ENCODE results near the gene LRRC27. TPM values are rescaled to one million over a fixed set of nuclear protein-coding genes. Genes with fewer than 3 reads are reported as not detected.
"Not testable (repeated sequence)": the region's sequence is repeated elsewhere in the genome, so short reads cannot be mapped to it uniquely, and the experiment has no call there.

The LRRC27 gene
- total RNA-seq, 4 donors from 2014 or later: 0.59 to 32.6 (median 15.3) TPM

DNA sequence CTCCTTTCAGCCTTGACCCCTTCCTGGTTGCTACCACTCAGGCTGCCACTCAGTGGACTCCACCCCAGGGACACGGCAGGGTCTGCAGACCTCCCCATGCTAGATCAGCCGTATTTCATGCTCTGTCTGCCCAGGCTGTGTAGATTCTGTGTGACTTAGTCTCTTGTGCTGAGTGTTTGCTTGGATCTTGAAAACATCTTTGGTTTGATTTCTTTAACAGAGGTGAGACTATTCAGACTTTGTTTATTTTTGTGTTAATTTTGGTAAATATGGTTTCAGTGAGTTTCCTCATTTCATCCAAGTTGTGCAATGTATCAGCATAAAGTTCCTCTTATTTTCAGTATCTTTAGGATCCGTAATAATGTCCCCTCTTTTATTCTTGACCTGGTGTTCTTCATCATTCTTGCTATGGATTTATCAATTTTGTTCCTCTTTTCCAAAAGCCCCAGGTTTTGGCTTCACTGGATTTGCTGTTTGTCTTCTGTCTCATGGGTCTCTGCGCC lies 43.9 kb downstream of the LRRC27 start:
- no peak for DNase-seq
- intact Hi-C loops (cut with DNase I; ENCODE audit: low total_unique reads): no loop called here
- TF ChIP-seq, protein P1, sequence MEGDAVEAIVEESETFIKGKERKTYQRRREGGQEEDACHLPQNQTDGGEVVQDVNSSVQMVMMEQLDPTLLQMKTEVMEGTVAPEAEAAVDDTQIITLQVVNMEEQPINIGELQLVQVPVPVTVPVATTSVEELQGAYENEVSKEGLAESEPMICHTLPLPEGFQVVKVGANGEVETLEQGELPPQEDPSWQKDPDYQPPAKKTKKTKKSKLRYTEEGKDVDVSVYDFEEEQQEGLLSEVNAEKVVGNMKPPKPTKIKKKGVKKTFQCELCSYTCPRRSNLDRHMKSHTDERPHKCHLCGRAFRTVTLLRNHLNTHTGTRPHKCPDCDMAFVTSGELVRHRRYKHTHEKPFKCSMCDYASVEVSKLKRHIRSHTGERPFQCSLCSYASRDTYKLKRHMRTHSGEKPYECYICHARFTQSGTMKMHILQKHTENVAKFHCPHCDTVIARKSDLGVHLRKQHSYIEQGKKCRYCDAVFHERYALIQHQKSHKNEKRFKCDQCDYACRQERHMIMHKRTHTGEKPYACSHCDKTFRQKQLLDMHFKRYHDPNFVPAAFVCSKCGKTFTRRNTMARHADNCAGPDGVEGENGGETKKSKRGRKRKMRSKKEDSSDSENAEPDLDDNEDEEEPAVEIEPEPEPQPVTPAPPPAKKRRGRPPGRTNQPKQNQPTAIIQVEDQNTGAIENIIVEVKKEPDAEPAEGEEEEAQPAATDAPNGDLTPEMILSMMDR (IDR thresholded peaks at IDR 0.05): no peak
- TF ChIP-seq POLR2A (IDR thresholded peaks at IDR 0.05): no peak
- Histone ChIP-seq H3K36me3 (no peaks in the 10 kb centered on the region), H3K9me3 (no peaks in the 10 kb centered on the region), H3K4me3 (no peak overlapping the region), H3K27me3 (no peaks in the 10 kb centered on the region), H3K27ac (no peak overlapping the region), H3K4me1 (no peaks in the 10 kb centered on the region)

DNA sequence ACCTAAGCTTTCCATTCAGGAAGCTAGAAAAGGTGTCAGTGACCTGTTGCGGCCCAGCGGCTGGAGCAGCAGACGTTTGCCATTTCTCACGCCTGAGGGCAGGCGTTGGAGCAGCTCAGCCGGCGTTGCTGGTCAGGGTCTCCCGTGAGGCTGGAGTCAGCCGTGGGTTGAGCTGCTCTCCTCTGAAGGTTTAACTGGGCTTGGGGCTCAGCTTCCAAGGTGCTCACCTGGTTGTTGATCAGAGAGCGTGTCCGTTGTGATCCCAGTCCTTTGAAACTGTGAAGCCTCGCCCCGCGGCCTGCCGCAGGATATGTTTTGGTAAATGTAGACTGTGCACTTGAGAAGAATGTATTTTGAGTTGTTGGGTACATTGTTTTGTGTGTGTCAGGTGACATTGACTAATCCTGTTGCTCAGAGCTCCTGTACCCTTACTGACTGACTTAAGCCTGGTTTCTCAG lies 44.4 kb downstream of the LRRC27 start:
- Histone ChIP-seq H3K4me1 (no peaks in the 10 kb centered on the region), H3K9me3 (no peaks in the 10 kb centered on the region), H3K4me3 (no peak overlapping the region), H3K27ac (no peak overlapping the region), H3K27me3 (no peaks in the 10 kb centered on the region), H3K36me3 (no peaks in the 10 kb centered on the region)
- TF ChIP-seq, protein P1 (IDR thresholded peaks at IDR 0.05): no peak
- no peak for TF ChIP-seq POLR2A (IDR thresholded peaks at IDR 0.05)
- no peak for DNase-seq
- intact Hi-C loops (cut with DNase I; ENCODE audit: low total_unique reads): no loop called here

DNA sequence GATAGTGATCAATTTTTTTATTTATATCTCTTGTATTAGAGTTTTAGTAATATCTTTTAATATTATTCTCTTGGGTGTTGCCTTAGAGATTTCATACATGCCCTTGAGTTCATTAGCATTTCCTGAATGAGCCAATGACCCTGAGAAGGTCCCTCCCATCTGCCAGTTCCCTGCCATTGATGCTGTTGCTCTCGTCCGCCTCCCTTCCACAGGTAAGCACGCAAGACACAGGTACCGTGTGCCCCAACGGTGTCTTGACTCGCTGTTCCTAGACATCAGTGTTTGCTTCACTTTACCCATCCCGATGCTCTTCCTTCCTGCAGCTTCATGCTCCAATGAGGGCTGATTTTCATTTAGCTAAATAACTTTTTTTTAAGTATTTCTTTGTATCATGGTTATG lies 45.3 kb downstream of the LRRC27 start:
- H3K27me3 ChIP-seq: no peaks in the 10 kb centered on the region
- H3K36me3 ChIP-seq: no peaks in the 10 kb centered on the region
- intact Hi-C loops (cut with DNase I; ENCODE audit: low total_unique reads): no loop called here
- H3K4me3 ChIP-seq: no peak overlapping the region
- TF ChIP-seq POLR2A (IDR thresholded peaks at IDR 0.05): no peak
- TF ChIP-seq, protein P1 (IDR thresholded peaks at IDR 0.05): no peak
- no peaks in the 10 kb centered on the region for H3K4me1 ChIP-seq
- H3K9me3 ChIP-seq: no peaks in the 10 kb centered on the region
- no peak overlapping the region for H3K27ac ChIP-seq
- no peak for DNase-seq

DNA sequence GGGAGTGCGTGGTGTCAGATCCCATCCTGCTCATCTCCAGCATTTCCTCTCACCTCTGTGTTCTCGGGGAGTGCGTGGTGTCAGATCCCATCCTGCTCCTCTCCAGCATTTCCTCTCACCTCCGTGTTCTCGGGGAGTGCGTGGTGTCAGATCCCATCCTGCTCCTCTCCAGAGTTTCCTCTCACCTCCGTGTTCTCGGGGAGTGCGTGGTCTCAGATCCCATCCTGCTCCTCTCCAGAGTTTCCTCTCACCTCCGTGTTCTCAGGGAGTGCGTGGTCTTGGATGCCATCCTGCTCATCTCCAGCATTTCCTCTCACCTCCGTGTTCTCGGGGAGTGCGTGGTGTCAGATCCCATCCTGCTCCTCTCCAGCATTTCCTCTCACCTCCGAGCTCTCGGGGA lies 47.0 kb downstream of the LRRC27 start:
- H3K4me1 ChIP-seq; DNase-seq; H3K27me3 ChIP-seq; H3K27ac ChIP-seq; H3K36me3 ChIP-seq; H3K9me3 ChIP-seq; intact Hi-C loops (cut with DNase I; ENCODE audit: low total_unique reads); H3K4me3 ChIP-seq: not testable (repeated sequence)

DNA sequence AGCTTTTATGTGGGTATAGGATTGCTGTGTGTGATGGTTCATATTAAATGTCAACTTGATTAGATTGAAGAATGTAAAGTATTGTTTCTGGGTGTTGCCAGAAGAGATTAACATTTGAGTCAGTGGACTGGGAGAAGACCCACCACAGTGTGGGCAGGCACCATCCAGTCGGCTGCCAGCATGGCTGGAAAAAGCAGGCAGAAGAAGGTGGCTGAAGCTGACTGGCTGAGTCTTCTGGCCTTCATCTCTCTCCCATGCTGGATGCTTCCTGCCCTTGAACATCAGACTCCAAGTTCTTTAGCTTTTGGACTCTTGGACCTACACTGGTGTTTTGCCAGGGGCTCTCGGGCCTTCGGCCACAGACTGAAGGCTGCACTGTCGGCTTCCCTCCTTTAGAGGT lies 49.0 kb downstream of the LRRC27 start:
- intact Hi-C loops (cut with DNase I; ENCODE audit: low total_unique reads): loop anchor here (10.0 kb wide), 1 partner anchor 264 kb away; no protein-coding TSS in a partner anchor
- not testable (repeated sequence) for H3K4me3 ChIP-seq, H3K4me1 ChIP-seq, H3K27me3 ChIP-seq, H3K9me3 ChIP-seq, DNase-seq, H3K27ac ChIP-seq, H3K36me3 ChIP-seq

DNA sequence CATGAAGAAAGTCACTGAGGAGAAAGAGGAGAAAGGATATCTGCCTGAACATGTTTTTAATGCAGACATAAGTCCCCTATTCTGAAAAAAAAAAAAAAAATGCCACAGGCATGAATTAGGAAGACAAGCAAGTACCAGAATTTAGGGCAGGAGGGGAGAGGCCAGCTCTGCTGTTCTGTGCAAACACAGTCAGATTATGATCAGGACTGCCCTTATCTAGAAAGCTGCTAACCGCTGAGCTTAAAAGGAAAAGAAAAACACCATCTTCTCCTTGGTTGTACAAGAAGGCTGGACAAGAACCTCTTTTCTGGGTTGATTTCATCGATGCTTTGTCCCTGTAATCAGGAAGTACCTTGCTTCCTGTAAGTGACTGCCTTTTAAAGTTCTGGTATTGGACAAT lies 49.7 kb downstream of the LRRC27 start:
- H3K36me3 ChIP-seq: no peaks in the 10 kb centered on the region
- H3K27me3 ChIP-seq: no peaks in the 10 kb centered on the region
- TF ChIP-seq POLR2A (IDR thresholded peaks at IDR 0.05): no peak
- TF ChIP-seq, protein P1 (IDR thresholded peaks at IDR 0.05): no peak
- H3K4me3 ChIP-seq: no peak overlapping the region
- intact Hi-C loops (cut with DNase I; ENCODE audit: low total_unique reads): loop anchor here (10.0 kb wide), 1 partner anchor 263 kb away; no protein-coding TSS in a partner anchor
- DNase-seq: no peak
- no peaks in the 10 kb centered on the region for H3K4me1 ChIP-seq
- H3K27ac ChIP-seq: no peak overlapping the region
- no peaks in the 10 kb centered on the region for H3K9me3 ChIP-seq
